A549 (cell line): ENCODE measurements around the gene MINDY1.

Experiments used
- EP300 ChIP-seq, 2 experiments: fragments of >200 bp; sonication (Bioruptor Twin); formaldehyde crosslinking; IDR thresholded peaks; 2 replicates in 1 of 2; 3 replicates in 1 of 2; pipeline ENCODE4 v1.6.1; 2016 to 2017
- TF ChIP-seq, protein P1 (sequence below): fragments of >200 bp; sonication (Bioruptor Twin); formaldehyde crosslinking; IDR thresholded peaks from 3 replicates; pipeline ENCODE4 v1.5.1; 2016

DNA sequence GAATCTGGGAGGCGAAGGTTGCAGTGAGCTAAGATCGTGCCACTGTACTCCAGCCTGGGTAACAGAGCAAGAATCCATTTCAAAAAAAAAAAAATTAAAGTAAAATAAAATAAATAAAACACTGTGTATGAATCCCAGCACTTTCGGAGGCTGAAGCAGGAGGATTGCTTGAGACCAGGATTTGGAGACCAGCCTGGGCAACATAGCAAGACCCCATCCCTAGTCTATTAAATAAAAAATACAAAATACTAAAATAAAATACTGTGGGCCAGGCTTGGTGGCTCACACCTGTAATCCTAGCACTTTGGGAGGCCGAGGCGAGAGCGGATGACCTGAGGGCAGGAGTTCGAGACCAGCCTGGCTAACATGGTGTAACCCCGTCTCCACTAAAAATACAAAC is 25.5 kb upstream of the MINDY1 start:
- TF ChIP-seq, protein P1, sequence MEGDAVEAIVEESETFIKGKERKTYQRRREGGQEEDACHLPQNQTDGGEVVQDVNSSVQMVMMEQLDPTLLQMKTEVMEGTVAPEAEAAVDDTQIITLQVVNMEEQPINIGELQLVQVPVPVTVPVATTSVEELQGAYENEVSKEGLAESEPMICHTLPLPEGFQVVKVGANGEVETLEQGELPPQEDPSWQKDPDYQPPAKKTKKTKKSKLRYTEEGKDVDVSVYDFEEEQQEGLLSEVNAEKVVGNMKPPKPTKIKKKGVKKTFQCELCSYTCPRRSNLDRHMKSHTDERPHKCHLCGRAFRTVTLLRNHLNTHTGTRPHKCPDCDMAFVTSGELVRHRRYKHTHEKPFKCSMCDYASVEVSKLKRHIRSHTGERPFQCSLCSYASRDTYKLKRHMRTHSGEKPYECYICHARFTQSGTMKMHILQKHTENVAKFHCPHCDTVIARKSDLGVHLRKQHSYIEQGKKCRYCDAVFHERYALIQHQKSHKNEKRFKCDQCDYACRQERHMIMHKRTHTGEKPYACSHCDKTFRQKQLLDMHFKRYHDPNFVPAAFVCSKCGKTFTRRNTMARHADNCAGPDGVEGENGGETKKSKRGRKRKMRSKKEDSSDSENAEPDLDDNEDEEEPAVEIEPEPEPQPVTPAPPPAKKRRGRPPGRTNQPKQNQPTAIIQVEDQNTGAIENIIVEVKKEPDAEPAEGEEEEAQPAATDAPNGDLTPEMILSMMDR, result no peak
- TF ChIP-seq EP300 (IDR thresholded peaks at IDR 0.05), result no peak
